Stimulated activated CD8-positive, alpha-beta memory T cell treated with anti-CD3 and anti-CD28 coated beads, Interleukin-12 subunit alpha, Interleukin-12 subunit beta, amount 100 ng/mL, for 24 hours (primary cell): ENCODE data around the gene SCD.
"Not testable (repeated sequence)": the region's sequence is repeated elsewhere in the genome, so short reads cannot be mapped to it uniquely, and the experiment has no call there.

Experiments
- DNase-seq: peaks from one replicate; pipeline ENCODE4 v3.0.0-alpha.2; 2020; ENCODE audit errors: extremely low read depth

Gene SCD

GRCh38 chr10:100362570-100363496, 15.8 kb downstream of the SCD start:
- DNase-seq, result no peak

DNA sequence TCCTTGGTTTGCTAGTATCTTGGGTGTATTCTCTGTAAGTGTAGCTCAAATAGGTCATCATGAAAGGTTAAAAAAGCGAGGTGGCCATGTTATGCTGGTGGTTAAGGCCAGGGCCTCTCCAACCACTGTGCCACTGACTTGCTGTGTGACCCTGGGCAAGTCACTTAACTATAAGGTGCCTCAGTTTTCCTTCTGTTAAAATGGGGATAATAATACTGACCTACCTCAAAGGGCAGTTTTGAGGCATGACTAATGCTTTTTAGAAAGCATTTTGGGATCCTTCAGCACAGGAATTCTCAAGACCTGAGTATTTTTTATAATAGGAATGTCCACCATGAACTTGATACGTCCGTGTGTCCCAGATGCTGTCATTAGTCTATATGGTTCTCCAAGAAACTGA, 17.1 kb downstream of the SCD start:
- no peak for DNase-seq

DNA sequence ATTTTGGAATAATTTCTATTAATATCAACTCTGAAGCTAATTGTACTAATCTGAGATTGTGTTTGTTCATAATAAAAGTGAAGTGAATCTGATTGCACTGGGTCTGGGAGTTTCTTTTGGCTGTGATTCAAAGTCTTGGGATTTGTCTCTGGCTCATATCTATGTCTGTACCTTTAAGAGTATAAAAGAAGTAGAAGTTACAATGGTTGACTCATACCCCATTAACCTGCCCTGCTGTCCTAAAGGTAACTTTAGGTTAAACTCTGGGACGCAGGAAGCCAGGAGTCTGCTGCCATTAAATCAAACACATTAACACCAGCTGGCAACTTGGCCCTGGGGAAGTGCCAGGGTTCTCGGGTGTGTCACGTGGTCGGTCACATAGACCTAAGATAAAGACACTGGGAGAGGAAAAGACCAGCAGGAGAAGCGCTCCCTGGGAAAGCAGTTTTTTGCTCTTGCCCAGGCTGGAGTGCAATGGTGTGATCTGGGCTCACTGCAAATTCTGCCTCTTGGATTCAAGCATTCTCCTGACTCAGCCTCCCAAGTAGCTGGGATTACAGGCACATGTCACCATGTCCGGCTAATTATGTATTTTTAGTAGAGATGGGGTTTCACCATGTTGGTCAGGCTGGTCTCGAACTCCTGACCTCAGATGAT, 17.8 kb downstream of the SCD start:
- no peak for DNase-seq

DNA sequence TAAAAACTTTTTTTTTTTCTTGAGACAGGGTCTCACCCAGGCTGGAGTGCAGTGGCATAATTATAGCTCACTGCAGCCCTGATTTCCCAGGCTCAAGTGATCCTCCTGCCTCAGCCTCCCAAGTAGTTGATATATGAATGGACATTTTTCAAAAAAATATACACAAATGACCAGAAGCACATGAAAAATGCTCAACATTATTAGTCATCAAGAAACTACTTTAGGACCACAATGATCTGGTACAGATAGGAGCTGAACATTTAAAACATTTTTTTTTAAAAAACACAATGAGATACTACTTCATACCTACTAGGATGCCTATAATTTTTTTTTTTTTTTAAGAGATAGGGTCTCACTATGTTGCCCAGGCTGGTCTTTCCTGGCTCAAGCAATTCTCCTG, 21.7 kb downstream of the SCD start:
- DNase-seq, result no peak

GRCh38 chr10:100370714-100371481, 23.9 kb downstream of the SCD start:
- no peak for DNase-seq

DNA sequence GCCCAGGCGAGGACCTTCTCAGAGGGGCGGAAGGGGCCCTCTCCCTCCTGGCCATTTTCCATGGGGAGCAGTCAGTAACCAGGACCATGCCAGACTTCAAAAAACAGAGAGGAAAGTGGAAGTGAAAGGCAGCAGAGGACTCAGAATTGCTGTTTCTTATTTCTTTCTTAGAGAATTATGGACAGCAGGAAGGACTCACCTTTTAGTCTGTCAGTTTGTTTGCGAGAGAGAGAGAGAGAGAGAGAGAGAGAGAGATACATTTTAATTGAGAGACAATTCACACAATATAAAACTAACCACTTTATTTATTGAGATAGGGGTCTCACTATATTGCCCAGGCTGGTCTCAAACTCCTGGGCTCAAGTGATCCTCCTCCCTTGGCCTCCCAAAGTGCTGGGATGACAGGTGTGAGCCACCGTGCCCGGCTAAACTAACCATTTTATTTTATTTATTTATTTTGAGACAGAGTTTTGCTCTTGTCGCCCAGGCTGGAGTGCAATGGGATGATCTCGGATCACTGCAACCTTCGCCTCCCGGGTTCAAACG, 24.5 kb downstream of the SCD start:
- no peak for DNase-seq

- DNase-seq, result no peak
Measured at GRCh38 chr10:100372415-100373297, 25.6 kb downstream of the SCD start.

DNA sequence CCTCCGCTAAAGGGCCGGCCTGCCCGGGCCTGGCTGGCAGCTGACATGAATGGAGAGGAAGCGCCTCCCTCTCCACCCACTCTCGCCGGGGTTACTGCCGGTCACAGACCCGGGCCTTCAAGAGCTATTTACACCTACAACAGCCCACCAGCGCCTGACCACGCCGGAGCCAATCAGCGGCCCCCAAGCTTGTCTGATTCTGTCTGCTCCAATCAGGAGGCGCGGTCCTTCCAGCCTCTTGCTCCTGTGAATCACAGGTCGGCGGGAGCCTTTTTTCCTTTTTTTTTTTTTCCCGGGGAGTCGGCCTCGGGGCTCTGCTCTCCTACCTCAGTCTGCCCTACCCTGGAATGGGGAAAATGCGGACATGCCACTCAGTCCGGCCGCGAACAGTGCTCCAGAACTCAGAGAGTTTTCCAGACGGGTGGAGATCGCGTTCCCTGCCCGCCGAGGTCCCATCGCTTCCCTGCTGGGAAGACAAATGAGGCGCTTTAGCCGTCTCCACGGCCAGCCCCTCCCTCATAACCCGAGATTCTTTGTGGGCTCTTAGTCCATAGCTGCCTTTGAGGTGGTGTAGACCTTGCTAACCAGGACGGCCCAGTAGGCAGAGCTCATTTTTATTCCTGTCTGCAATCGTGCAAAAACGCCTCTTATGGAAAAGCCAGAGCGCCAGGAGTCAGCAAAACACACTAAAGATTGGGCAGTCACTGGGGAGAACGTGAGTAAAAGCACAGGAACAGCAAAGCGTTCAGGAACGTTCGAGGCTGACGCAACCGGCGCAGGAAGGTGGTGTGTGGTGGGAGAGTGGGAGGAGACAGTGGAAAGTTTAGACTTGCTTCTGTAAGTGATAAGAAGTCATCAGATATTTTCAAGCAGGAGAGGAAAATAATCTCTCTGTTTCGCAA, 26.5 kb downstream of the SCD start:
- peak; percentile 82 for DNase-seq

- no peak for DNase-seq
Measured at GRCh38 chr10:100374200-100374655, 27.2 kb downstream of the SCD start.

GRCh38 chr10:100374677-100375353, 27.8 kb downstream of the SCD start:
- DNase-seq, result not testable (repeated sequence)

DNA sequence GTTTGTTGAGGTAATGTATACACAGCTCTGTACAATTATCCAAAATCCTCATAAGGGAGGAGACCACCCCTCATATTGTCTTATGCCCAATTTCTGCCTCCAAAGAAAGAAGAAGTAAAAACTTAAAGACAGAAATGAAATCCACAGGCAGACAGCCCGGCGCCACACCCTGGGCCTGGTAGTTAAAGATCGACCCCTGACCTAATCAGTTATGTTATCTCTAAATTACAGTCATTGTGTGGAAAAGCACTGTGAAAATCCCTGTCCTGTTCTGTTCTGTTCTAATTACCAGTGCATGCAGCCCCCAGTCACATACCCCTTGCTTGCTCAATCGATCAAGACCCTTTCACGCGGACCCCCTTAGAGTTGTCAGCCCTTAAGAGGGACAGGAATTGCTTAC, 29.6 kb downstream of the SCD start:
- not testable (repeated sequence) for DNase-seq

DNA sequence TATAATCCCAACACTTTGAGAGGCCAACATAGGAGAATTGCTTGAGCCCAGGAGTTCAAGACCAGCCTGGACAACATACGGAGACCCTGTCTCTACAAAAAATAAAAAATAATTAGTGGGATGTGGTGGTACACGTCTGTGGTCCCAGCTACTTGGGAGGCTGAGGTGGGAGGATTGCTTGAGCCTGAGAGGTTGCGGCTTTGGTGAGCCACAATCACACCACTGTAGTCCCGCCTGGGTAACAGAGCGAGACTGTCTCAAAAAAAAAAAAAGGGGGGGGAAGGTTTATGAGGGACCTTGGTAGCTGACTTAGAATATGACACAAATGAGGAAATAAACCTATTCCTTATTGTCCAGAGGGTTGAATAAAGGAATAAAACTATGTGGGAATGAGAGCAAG, 30.8 kb downstream of the SCD start:
- DNase-seq, result no peak

DNA sequence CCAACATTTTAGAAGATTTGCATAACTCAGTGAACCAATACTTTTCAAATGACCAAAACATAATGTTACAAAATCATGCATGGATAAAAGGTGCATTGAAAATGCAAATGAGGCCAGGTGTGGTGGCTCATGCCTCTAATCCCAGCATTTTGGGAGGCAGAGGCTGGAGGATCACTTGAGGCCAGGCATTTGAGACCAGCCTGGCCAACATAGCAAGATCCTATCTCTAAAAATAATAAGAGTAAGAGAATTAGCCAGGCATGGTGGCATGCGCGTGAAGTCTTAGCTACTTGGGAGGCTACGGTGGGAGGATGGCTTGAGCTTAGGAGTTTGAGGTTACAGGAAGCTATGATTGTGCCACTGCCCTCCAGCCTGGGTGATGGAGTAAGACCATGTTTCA, 33.4 kb downstream of the SCD start:
- no peak for DNase-seq

DNA sequence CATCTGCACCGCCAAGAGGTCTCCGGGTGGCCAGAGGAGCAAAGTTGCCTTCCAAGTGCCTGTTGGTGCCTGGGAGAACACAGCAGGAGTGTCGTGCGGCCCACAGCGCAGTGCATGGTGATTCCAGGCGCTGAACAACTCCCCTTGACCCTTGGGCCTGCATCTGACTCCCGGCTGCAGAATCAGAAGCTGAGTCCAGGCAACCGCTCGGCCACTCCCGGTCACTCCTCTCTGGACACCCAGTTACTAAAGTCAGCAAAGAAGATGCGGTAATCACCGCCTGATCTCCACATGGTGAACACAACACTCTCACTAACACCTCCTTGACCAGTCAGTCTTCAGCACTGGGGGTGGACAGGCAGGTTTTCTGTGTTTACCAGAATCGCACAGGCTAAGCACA, 35.5 kb downstream of the SCD start:
- no peak for DNase-seq

DNA sequence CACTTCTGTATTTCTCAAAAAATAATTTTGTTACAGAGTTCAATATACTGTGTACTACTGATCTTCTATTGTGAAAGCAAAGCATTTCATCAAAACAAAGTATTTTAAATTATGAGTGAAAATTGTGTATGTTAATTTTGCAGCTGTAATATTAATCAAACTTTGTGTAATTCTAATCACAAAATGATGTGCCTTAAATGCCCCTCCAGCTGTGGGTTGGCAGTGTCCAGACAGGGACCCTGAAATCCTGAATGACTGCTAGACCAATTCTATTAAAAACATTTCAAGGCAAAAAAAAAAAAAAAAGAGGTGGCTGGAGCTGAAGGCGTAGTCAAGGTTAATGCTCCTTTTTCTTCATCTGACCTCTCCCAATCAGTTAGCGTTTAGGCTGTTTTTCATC, 36.2 kb downstream of the SCD start:
- no peak for DNase-seq

GRCh38 chr10:100391163-100392002, 44.4 kb downstream of the SCD start:
- DNase-seq, result no peak

DNA sequence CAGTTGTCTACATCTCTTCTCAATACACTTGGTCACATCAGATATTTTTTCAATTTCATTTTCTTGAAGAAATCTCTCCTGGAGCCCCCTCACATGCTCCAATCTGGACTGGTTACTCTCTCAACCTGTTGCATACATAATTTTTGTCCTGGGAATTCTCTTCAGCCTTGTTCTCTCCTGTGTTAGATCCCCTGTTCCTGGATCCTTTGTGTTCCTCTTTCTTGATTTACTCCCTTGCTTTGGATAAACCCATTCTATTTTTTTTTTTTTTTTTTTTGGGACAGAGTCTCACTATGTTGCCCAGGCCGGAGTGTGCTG, 45.6 kb downstream of the SCD start:
- no peak for DNase-seq

GRCh38 chr10:100395626-100396025, 48.6 kb downstream of the SCD start:
- DNase-seq, result no peak

GRCh38 chr10:100396605-100397004, 49.6 kb downstream of the SCD start:
- no peak for DNase-seq
